GM23338 (cell line): ENCODE data around the gene NEUROG3. TPM values are rescaled to one million over a fixed set of nuclear protein-coding genes. Genes with fewer than 3 reads are reported as not detected.

ENCODE experiments used
- ATAC-seq: fragments of 200-7000 bp; cut with Tn5 transposase; 3 replicates; pipeline ENCODE4 v1.9.1; 2020
- DNase-seq: peaks from one replicate; pipeline ENCODE4 v3.0.0-alpha.2; 2015; ENCODE audit warnings: low spot score
- H2AFZ ChIP-seq: fragments of 200-600 bp; sonication (generic); 2 replicates; pipeline ENCODE4 v1.8.0; 2016; ENCODE audit warnings: antibody characterized with exemption, mild to moderate bottlenecking, moderate library complexity
- H3F3A ChIP-seq: fragments of 200-600 bp; sonication (generic); replicated peaks from 2 replicates; pipeline ENCODE4 v1.8.0; 2017; ENCODE audit warnings: antibody characterized with exemption, mixed run types, low read depth
- H3K27ac ChIP-seq: fragments of 200-600 bp; sonication (generic); 2 replicates; pipeline ENCODE4 v1.6.1; 2016; ENCODE audit warnings: low read depth
- H3K27me3 ChIP-seq: fragments of 200-600 bp; sonication (generic); 2 replicates; pipeline ENCODE4 v1.8.0; 2016; ENCODE audit warnings: mild to moderate bottlenecking, mixed run types, moderate library complexity; ENCODE audit not compliant: insufficient read depth
- H3K36me3 ChIP-seq: fragments of 200-600 bp; sonication (generic); 2 replicates; pipeline ENCODE4 v1.8.0; 2016; ENCODE audit warnings: mild to moderate bottlenecking; ENCODE audit not compliant: insufficient read depth
- H3K4me1 ChIP-seq: fragments of 200-600 bp; sonication (generic); 2 replicates; pipeline ENCODE4 v1.8.0; 2016; ENCODE audit warnings: mild to moderate bottlenecking, moderate library complexity; ENCODE audit not compliant: insufficient read depth
- H3K4me2 ChIP-seq: fragments of 200-600 bp; sonication (generic); 2 replicates; pipeline ENCODE4 v1.7.1; 2017; ENCODE audit warnings: mixed run types
- H3K4me3 ChIP-seq: fragments of 200-600 bp; sonication (generic); 2 replicates; pipeline ENCODE4 v1.6.1; 2016; ENCODE audit warnings: mixed run types
- H3K79me2 ChIP-seq: fragments of 200-600 bp; sonication (generic); replicated peaks from 2 replicates; pipeline ENCODE4 v1.8.0; 2017; ENCODE audit warnings: mild to moderate bottlenecking; ENCODE audit not compliant: insufficient read depth
- H3K9me2 ChIP-seq: fragments of 200-600 bp; sonication (generic); 2 replicates; pipeline ENCODE4 v1.8.0; 2017; ENCODE audit not compliant: insufficient read depth
- H4K20me1 ChIP-seq: fragments of 200-600 bp; sonication (generic); replicated peaks from 2 replicates; pipeline ENCODE4 v1.8.0; 2017; ENCODE audit warnings: mild to moderate bottlenecking; ENCODE audit not compliant: insufficient read depth
- H3K27ac Mint-ChIP-seq: 2 replicates; pipeline ENCODE4 v1.8.0; 2020; ENCODE audit warnings: inconsistent platforms, mild to moderate bottlenecking, moderate library complexity, mixed read lengths
- H3K27me3 Mint-ChIP-seq: 3 replicates; pipeline ENCODE4 v1.8.0; 2022; ENCODE audit warnings: low read depth, mild to moderate bottlenecking, moderate library complexity, mixed read lengths, inconsistent platforms; ENCODE audit not compliant: insufficient read depth, poor library complexity
- H3K36me3 Mint-ChIP-seq: 3 replicates; pipeline ENCODE4 v1.8.0; 2021; ENCODE audit warnings: low read depth, mild to moderate bottlenecking, inconsistent platforms, moderate library complexity, mixed read lengths
- H3K4me1 Mint-ChIP-seq: 3 replicates; pipeline ENCODE4 v1.8.0; 2020; ENCODE audit warnings: mild to moderate bottlenecking, inconsistent platforms, mixed read lengths
- H3K4me3 Mint-ChIP-seq: 3 replicates; pipeline ENCODE4 v1.8.0; 2021; ENCODE audit warnings: moderate library complexity, mild to moderate bottlenecking, inconsistent platforms, mixed read lengths
- H3K9me3 Mint-ChIP-seq: 3 replicates; pipeline ENCODE4 v1.8.0; 2020; ENCODE audit warnings: moderate library complexity, mild to moderate bottlenecking, inconsistent platforms, mixed read lengths
- CREB1 ChIP-seq: fragments of 250-450 bp; sonication (Bioruptor Pico); IDR thresholded peaks from 2 replicates; pipeline ENCODE4 v1.5.0; 2020; ENCODE audit warnings: low read depth, mild to moderate bottlenecking, moderate library complexity
- JUNB ChIP-seq: IDR thresholded peaks from one replicate; pipeline ENCODE4 v1.6.1; 2016; ENCODE audit warnings: antibody characterized with exemption; ENCODE audit not compliant: unreplicated experiment
- REST ChIP-seq: IDR thresholded peaks from one replicate; pipeline ENCODE4 v1.6.1; 2018; ENCODE audit warnings: antibody characterized with exemption; ENCODE audit not compliant: unreplicated experiment
- ZNF331 ChIP-seq: fragments of 250-450 bp; sonication (Bioruptor Pico); IDR thresholded peaks from 2 replicates; pipeline ENCODE4 v1.5.0; 2020; ENCODE audit warnings: low read depth, mild to moderate bottlenecking, moderate library complexity
- ZNF462 ChIP-seq: fragments of 250-450 bp; sonication (Bioruptor Pico); IDR thresholded peaks from 2 replicates; pipeline ENCODE4 v1.5.0; 2020; ENCODE audit warnings: mild to moderate bottlenecking, moderate library complexity
- polyA plus RNA-seq: library from polyadenylated mRNA; unstranded; fragments of >200 nt; fragmentation: Nextera tagmentation; extraction: Ambion mirVana; gene quantifications from 2 replicates; pipeline ENCODE4 v1.2.1, GENCODE V29; 2016
- total RNA-seq: library from RNA; depleted of rRNA; stranded (reverse); fragments of >200 nt; shearing (Covaris generic); gene quantifications from 2 replicates; pipeline ENCODE4 v1.2.3, GENCODE V29; 2014

NEUROG3 gene
- total and polyA plus RNA-seq, 2 experiments from 2014 or later: not detected

GRCh38 chr10:69614130-69614529 lies 40.9 kb upstream of the NEUROG3 start:
- H3K27me3 Mint-ChIP-seq: peaks cover 5% of the 10 kb centered on the region
- no peak overlapping the region for H3K4me3 Mint-ChIP-seq
- ATAC-seq (no peak), DNase-seq (no peak)
- H3K4me1 Mint-ChIP-seq: no peaks in the 10 kb centered on the region
- no peak overlapping the region for H3K27ac Mint-ChIP-seq
- Histone ChIP-seq H3K4me2 (no peak overlapping the region), H3K4me1 (no peaks in the 10 kb centered on the region), H3K79me2 (no peaks in the 10 kb centered on the region), H3F3A (no peaks in the 10 kb centered on the region), H3K27me3 (no peaks in the 10 kb centered on the region), H2AFZ (no peak overlapping the region), H3K27ac (no peak overlapping the region), H3K9me2 (0 out of 2 replicates have a peak, but pooled peaks cover 3% of the 10 kb centered on the region), H4K20me1 (no peaks in the 10 kb centered on the region), H3K4me3 (no peak overlapping the region), H3K36me3 (no peaks in the 10 kb centered on the region)
- no peak for TF ChIP-seq JUNB
- TF ChIP-seq CREB1 (CRISPR knock-in tag): no peak
- TF ChIP-seq REST: no peak
- no peak for TF ChIP-seq ZNF462
- no peak for TF ChIP-seq ZNF331
- H3K36me3 Mint-ChIP-seq: peaks cover 12% of the 10 kb centered on the region
- H3K9me3 Mint-ChIP-seq: peaks cover 16% of the 10 kb centered on the region
